Ishikawa (cell line): Measurements from ENCODE around the gene RICTOR.

Experiments used
- CEBPB ChIP-seq: IDR thresholded peaks from 2 replicates; pipeline ENCODE4 v1.6.1; 2012
- CREB1 ChIP-seq: IDR thresholded peaks from 2 replicates; pipeline ENCODE4 v1.6.1; 2012; ENCODE audit warnings: low read depth
- EP300 ChIP-seq: IDR thresholded peaks from 2 replicates; pipeline ENCODE4 v1.6.1; 2012; ENCODE audit warnings: borderline replicate concordance
- FOXM1 ChIP-seq: IDR thresholded peaks from 2 replicates; pipeline ENCODE4 v1.6.1; 2012; ENCODE audit warnings: low read depth, borderline replicate concordance
- NFIC ChIP-seq: IDR thresholded peaks from 2 replicates; pipeline ENCODE4 v1.6.1; 2012
- RAD21 ChIP-seq: IDR thresholded peaks from 2 replicates; pipeline ENCODE4 v1.6.1; 2012; ENCODE audit warnings: low read depth
- TF ChIP-seq, protein P1 (sequence below): IDR thresholded peaks from 2 replicates; pipeline ENCODE4 v1.6.1; 2012
- TF ChIP-seq, protein P2 (sequence below): IDR thresholded peaks from 2 replicates; pipeline ENCODE4 v1.6.1; 2012
- TF ChIP-seq, protein P3 (sequence below): IDR thresholded peaks from 2 replicates; pipeline ENCODE4 v1.6.1; 2012; ENCODE audit warnings: low read depth, mild to moderate bottlenecking

DNA sequence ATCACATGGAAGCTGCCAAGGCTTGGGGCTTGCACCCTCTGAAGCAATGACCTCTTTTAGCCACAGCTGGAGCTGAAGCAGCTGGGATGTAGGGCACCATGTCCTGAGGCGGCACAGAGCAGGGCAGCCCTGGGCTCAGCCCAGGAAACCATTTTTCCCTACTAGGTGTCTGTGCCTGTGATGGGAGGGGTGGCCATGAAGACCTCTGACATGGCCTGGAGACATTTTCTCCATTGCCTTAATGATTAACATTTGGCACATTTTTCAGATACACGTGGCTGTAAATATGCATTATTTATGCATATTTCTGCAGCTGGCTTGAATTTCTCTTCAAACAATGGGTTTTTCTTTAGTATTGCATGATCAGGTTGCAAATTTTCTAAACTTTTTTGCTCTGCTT lies 146.7 kb downstream of the RICTOR start:
- TF ChIP-seq FOXM1 (no peak), EP300 (no peak), NFIC (no peak), RAD21 (no peak), CREB1 (no peak), CEBPB (no peak)
- TF ChIP-seq, protein P1, sequence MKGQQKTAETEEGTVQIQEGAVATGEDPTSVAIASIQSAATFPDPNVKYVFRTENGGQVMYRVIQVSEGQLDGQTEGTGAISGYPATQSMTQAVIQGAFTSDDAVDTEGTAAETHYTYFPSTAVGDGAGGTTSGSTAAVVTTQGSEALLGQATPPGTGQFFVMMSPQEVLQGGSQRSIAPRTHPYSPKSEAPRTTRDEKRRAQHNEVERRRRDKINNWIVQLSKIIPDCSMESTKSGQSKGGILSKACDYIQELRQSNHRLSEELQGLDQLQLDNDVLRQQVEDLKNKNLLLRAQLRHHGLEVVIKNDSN = no peak
- TF ChIP-seq, protein P2, sequence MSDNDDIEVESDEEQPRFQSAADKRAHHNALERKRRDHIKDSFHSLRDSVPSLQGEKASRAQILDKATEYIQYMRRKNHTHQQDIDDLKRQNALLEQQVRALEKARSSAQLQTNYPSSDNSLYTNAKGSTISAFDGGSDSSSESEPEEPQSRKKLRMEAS = no peak
- TF ChIP-seq, protein P3, sequence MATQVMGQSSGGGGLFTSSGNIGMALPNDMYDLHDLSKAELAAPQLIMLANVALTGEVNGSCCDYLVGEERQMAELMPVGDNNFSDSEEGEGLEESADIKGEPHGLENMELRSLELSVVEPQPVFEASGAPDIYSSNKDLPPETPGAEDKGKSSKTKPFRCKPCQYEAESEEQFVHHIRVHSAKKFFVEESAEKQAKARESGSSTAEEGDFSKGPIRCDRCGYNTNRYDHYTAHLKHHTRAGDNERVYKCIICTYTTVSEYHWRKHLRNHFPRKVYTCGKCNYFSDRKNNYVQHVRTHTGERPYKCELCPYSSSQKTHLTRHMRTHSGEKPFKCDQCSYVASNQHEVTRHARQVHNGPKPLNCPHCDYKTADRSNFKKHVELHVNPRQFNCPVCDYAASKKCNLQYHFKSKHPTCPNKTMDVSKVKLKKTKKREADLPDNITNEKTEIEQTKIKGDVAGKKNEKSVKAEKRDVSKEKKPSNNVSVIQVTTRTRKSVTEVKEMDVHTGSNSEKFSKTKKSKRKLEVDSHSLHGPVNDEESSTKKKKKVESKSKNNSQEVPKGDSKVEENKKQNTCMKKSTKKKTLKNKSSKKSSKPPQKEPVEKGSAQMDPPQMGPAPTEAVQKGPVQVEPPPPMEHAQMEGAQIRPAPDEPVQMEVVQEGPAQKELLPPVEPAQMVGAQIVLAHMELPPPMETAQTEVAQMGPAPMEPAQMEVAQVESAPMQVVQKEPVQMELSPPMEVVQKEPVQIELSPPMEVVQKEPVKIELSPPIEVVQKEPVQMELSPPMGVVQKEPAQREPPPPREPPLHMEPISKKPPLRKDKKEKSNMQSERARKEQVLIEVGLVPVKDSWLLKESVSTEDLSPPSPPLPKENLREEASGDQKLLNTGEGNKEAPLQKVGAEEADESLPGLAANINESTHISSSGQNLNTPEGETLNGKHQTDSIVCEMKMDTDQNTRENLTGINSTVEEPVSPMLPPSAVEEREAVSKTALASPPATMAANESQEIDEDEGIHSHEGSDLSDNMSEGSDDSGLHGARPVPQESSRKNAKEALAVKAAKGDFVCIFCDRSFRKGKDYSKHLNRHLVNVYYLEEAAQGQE = no peak
